ENCODE results near the gene ZHX3. TPM values are rescaled to one million over a fixed set of nuclear protein-coding genes. Genes with fewer than 3 reads are reported as not detected.

The ZHX3 gene
- total and polyA plus RNA-seq, 10 of the 15 experiments (the other 5 are each of a cell fraction or from before 2014, with no cell fraction given): 1.3 to 14.0 (median 5.0) TPM

- ChIA-PET POLR2A (no interaction called here), CTCF (no interaction called here), RAD21 (ENCODE audit: unreplicated experiment) (no interaction called here), SMC1A (ENCODE audit: uncharacterized antibody, unreplicated experiment) (interaction anchor here (0.9 kb wide), 1 partner anchor 517 kb away, joined by 3 read pairs; no protein-coding TSS in a partner anchor)
- intact Hi-C loops (cut with micrococcal nuclease; ENCODE audit: unreplicated experiment) (no loop called here), in situ Hi-C loops (cut with MboI) (no loop called here)
- Histone ChIP-seq H3K27ac (ENCODE audit: control insufficient read depth, insufficient read depth) (no peak overlapping the region), H3K4me3 (no peak overlapping the region), H3K27me3 (replicated peaks in 1 of 2; ENCODE audit: control insufficient read depth in 2 of 2, insufficient read depth in 2 of 2, low read length in 1 of 2) (no peaks in the 10 kb centered on the region), H3K4me2 (ENCODE audit: control insufficient read depth, insufficient read depth) (no peak overlapping the region), H3K4me1 (ENCODE audit: control insufficient read depth, insufficient read depth, low read length) (no peaks in the 10 kb centered on the region), H4K20me1 (ENCODE audit: control insufficient read depth, insufficient read depth) (no peaks in the 10 kb centered on the region), H3K79me2 (ENCODE audit: control insufficient read depth, insufficient read depth, low read length) (no peaks in the 10 kb centered on the region), H3K9ac (ENCODE audit: control insufficient read depth, insufficient read depth, low read length) (no peak overlapping the region), H2AFZ (ENCODE audit: control insufficient read depth, low read depth, low read length) (no peak overlapping the region), H3K36me3 (ENCODE audit: control insufficient read depth in 2 of 2, insufficient read depth in 2 of 2, low read length in 1 of 2) (no peaks in the 10 kb centered on the region), H3K9me3 (replicated peaks; ENCODE audit: control insufficient read depth, insufficient read depth, low read length) (no peaks in the 10 kb centered on the region; the same call in 1 of the 3 replicates)
- ATAC-seq: no peak
- TF ChIP-seq BHLHE40 (IDR thresholded peaks at IDR 0.05; ENCODE audit: borderline replicate concordance in 1 of 2, low read depth in 2 of 2, low read length in 1 of 2): no peak
- TF ChIP-seq CBX5 (IDR thresholded peaks at IDR 0.05; ENCODE audit: low read depth): peak; percentile 73; the same call in 1 of the 2 replicates
- no peak for TF ChIP-seq SPI1 (IDR thresholded peaks at IDR 0.05; ENCODE audit: borderline replicate concordance, insufficient read depth, low read depth, low read length)
- BruUV-seq (replicated peaks): no TSS peak
- no peak for FAIRE-seq
- DNase-seq (ENCODE audit: low read depth, low spot score): no peak
- WGBS (ENCODE audit: insufficient coverage, insufficient replicate concordance, low lambda C conversion rate, missing lambda C conversion rate): 91% methylated on average over 2 of the region's 2 CpGs
Observed at GRCh38 chr20:41286240-41286851, 31.2 kb downstream of the ZHX3 start.

- WGBS (ENCODE audit: insufficient coverage, insufficient replicate concordance, low lambda C conversion rate, missing lambda C conversion rate): 34% methylated on average over 3 of the region's 3 CpGs
- Histone ChIP-seq H3K9me3 (replicated peaks; ENCODE audit: control insufficient read depth, insufficient read depth, low read length) (no peaks in the 10 kb centered on the region), H3K27ac (ENCODE audit: control insufficient read depth, insufficient read depth) (no peak overlapping the region), H3K9ac (ENCODE audit: control insufficient read depth, insufficient read depth, low read length) (no peak overlapping the region), H3K4me2 (ENCODE audit: control insufficient read depth, insufficient read depth) (no peak overlapping the region), H2AFZ (ENCODE audit: control insufficient read depth, low read depth, low read length) (no peak overlapping the region), H3K4me3 (no peak overlapping the region), H4K20me1 (ENCODE audit: control insufficient read depth, insufficient read depth) (no peaks in the 10 kb centered on the region), H3K4me1 (ENCODE audit: control insufficient read depth, insufficient read depth, low read length) (no peaks in the 10 kb centered on the region), H3K79me2 (ENCODE audit: control insufficient read depth, insufficient read depth, low read length) (no peaks in the 10 kb centered on the region), H3K36me3 (ENCODE audit: control insufficient read depth in 2 of 2, insufficient read depth in 2 of 2, low read length in 1 of 2) (no peaks in the 10 kb centered on the region), H3K27me3 (replicated peaks in 1 of 2; ENCODE audit: control insufficient read depth in 2 of 2, insufficient read depth in 2 of 2, low read length in 1 of 2) (no peaks in the 10 kb centered on the region)
- SMC1A ChIA-PET (ENCODE audit: uncharacterized antibody, unreplicated experiment): interaction anchor here (1.1 to 1.6 kb wide), 2 partner anchors 23 to 25 kb away, joined by 3 to 4 read pairs; no protein-coding TSS in a partner anchor
- RAD21 ChIA-PET (ENCODE audit: unreplicated experiment): interaction anchor here (1.0 to 1.5 kb wide), 2 partner anchors 23 to 60 kb away, joined by 3 to 4 read pairs; partner anchors contain the start of gene LPIN3
- in situ Hi-C loops (cut with MboI): no loop called here
- DNase-seq (ENCODE audit: low read depth, low spot score) (no peak), FAIRE-seq (no peak), ATAC-seq (peak; percentile 65)
- CTCF ChIA-PET: no interaction called here
- no TSS peak for BruUV-seq (replicated peaks)
- POLR2A ChIA-PET: no interaction called here
- intact Hi-C loops (cut with micrococcal nuclease; ENCODE audit: unreplicated experiment): no loop called here
- TF ChIP-seq TCF12 (IDR thresholded peaks at IDR 0.05; ENCODE audit: low read depth, low read length) (no peak), MTA2 (IDR thresholded peaks at IDR 0.05; ENCODE audit: low read depth) (peak; percentile 27; the same call in 1 of the 2 replicates), MAX (IDR thresholded peaks at IDR 0.05; ENCODE audit: low read depth, low read length) (no peak)
Observed at GRCh38 chr20:41279546-41280225, 37.8 kb downstream of the ZHX3 start.
